Activated B cell treated with CpG ODN at 0.5 μM for 24 hours (primary cell): ENCODE data around the gene TEAD1. TPM values are rescaled to one million over a fixed set of nuclear protein-coding genes. Genes with fewer than 3 reads are reported as not detected.

Source experiments
- ATAC-seq: fragments of 200-7000 bp; cut with Tn5 transposase; one replicate; pipeline ENCODE4 v1.10.0; 2021; ENCODE audit warnings: low read depth, mild to moderate bottlenecking, moderate library complexity
- CTCF ChIA-PET: fragments of 350-600 bp; sonication (Branson Sonifier 250); formaldehyde crosslinking; loops from one replicate; lab custom pipeline; 2021; ENCODE audit warnings: antibody characterized with exemption; lab: Charles Lee
- POLR2A ChIA-PET: fragments of 350-600 bp; sonication (Branson Sonifier 250); formaldehyde crosslinking; loops from one replicate; lab custom pipeline; 2021; ENCODE audit warnings: antibody characterized with exemption; lab: Charles Lee
- DNase-seq: peaks from one replicate; pipeline ENCODE4 v3.0.0; 2022
- H3K27ac Mint-ChIP-seq: one replicate; pipeline ENCODE4 v1.8.0; 2020; ENCODE audit warnings: mixed read lengths
- H3K27me3 Mint-ChIP-seq: one replicate; pipeline ENCODE4 v1.8.0; 2021; ENCODE audit warnings: mixed read lengths
- H3K36me3 Mint-ChIP-seq: one replicate; pipeline ENCODE4 v1.8.0; 2021; ENCODE audit warnings: low read depth, mixed read lengths
- H3K4me1 Mint-ChIP-seq: one replicate; pipeline ENCODE4 v1.8.0; 2021; ENCODE audit warnings: mixed read lengths
- H3K4me3 Mint-ChIP-seq: one replicate; pipeline ENCODE4 v1.8.0; 2020; ENCODE audit warnings: mild to moderate bottlenecking, mixed read lengths
- H3K9me3 Mint-ChIP-seq: one replicate; pipeline ENCODE4 v1.8.0; 2020; ENCODE audit warnings: mixed read lengths
- intact Hi-C: fragments of 100-400 bp; cut with micrococcal nuclease; formaldehyde crosslinking; loops from one replicate; pipeline ENCODE4 v1.15.1; 2024
- total RNA-seq: library from RNA; stranded (reverse); gene quantifications from 2 replicates; pipeline ENCODE4 v1.2.3, GENCODE V29; 2022
- TF ChIP-seq, protein P1 (sequence below): fragments of 200-600 bp; IDR thresholded peaks from one replicate; pipeline ENCODE4 v1.8.0; 2022; ENCODE audit warnings: antibody characterized with exemption, mild to moderate bottlenecking

The TEAD1 gene
- total RNA-seq, 1 donor from 2014 or later = 0.07 TPM

DNA sequence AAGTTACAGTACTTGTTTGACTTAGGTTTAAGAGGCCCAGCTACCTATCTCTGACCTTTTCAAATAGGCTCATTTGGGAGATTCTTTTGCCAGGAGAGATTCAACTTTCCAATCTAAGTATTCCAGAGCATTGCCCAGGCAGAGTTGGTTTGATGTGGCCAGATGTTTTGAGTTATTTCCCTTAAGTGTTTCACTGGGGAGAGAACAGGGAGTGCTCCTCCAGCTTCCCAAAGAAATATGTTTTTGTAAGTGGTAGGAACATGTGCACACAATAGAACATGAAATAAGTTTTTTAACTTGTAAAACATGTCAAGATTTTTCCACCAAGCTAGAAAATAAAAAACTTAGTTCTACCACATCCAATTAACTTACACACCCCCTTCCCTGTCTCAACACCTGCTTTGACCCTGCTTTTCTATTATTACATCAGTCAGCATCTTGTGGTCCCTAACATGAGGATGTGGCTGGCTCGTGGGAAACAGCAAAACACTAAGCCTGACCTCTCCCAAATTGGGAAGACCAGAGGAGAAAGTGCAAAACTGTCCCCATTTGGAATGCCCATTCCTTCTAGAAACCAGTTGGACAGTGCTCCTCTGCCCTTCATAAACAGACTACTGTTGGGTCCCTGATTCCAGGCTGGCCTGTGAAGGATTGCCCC, 264.5 kb downstream of the TEAD1 start:
- Mint-ChIP-seq H3K27me3 (peaks cover 7% of the 10 kb centered on the region), H3K4me3 (no peak overlapping the region), H3K36me3 (no peaks in the 10 kb centered on the region), H3K27ac (no peak overlapping the region), H3K4me1 (no peaks in the 10 kb centered on the region), H3K9me3 (no peaks in the 10 kb centered on the region)
- no peak for ATAC-seq
- TF ChIP-seq, protein P1, sequence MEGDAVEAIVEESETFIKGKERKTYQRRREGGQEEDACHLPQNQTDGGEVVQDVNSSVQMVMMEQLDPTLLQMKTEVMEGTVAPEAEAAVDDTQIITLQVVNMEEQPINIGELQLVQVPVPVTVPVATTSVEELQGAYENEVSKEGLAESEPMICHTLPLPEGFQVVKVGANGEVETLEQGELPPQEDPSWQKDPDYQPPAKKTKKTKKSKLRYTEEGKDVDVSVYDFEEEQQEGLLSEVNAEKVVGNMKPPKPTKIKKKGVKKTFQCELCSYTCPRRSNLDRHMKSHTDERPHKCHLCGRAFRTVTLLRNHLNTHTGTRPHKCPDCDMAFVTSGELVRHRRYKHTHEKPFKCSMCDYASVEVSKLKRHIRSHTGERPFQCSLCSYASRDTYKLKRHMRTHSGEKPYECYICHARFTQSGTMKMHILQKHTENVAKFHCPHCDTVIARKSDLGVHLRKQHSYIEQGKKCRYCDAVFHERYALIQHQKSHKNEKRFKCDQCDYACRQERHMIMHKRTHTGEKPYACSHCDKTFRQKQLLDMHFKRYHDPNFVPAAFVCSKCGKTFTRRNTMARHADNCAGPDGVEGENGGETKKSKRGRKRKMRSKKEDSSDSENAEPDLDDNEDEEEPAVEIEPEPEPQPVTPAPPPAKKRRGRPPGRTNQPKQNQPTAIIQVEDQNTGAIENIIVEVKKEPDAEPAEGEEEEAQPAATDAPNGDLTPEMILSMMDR = no peak
- intact Hi-C loops = no loop called here
- POLR2A ChIA-PET = no interaction called here
- CTCF ChIA-PET = no interaction called here
- no peak for DNase-seq

DNA sequence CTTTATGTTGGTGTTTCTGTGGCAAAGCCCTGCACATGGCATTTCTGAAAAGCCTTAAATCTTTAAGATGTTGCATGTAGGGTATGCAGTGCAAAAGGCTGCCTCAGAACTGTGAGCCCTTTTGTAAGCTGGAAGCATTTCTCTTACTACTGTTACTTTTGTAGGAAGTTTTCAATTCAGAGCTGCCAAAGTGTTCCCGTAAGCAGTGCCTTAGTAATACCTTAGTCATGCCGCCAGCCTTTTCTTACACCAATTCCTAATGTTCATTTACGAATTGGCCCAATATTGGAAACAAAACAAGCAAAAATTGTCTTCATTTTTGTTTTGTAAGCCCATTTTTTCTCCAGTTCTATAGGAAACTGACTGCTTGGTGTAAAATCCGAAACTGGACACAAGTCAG, 267.4 kb downstream of the TEAD1 start:
- CTCF ChIA-PET = no interaction called here
- POLR2A ChIA-PET = no interaction called here
- H3K27me3 Mint-ChIP-seq = peaks cover 7% of the 10 kb centered on the region
- TF ChIP-seq, protein P1 = no peak
- DNase-seq = no peak
- no peak for ATAC-seq
- no peaks in the 10 kb centered on the region for H3K4me1 Mint-ChIP-seq
- H3K9me3 Mint-ChIP-seq = no peaks in the 10 kb centered on the region
- H3K36me3 Mint-ChIP-seq = no peaks in the 10 kb centered on the region
- H3K4me3 Mint-ChIP-seq = no peak overlapping the region
- H3K27ac Mint-ChIP-seq = no peak overlapping the region
- intact Hi-C loops = no loop called here

DNA sequence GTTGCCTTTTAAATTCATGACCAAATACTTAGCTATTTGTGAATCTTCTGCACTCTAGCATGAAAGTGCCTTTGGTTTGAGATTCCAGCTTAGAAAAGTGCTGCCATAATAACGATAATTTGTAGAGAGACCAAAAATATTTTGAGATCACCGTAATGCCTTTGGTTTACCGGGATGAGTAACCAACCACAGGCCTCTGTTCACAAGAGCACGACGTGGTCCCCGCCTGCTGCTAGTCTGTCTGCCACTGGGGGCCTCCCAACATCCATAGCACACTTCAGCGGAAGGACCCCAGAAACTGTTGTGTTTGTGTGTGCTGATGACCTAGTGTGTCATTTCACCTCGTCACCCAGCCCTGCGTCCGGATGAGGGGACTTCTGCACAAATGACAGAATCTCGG, 267.9 kb downstream of the TEAD1 start:
- CTCF ChIA-PET = no interaction called here
- no peak overlapping the region for H3K27ac Mint-ChIP-seq
- intact Hi-C loops = no loop called here

DNA sequence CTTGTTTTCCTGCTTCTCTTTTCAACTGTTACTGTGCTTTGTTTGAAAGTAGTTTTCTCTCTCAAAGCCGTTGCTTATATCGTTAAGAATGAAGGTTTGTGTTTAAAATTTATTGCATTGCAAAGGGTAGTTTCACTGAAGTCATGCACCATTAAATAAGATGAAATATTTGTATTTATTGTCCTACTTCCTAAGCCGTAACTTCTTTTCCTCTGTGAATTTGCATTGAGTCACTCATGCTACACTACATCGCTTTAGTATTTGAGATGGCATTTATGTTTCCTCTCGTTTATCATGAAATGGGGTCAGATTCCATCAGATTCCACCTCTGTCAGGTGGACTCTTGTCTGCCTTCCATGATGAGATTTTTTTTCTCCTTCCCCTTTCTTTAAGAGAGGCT, 269.1 kb downstream of the TEAD1 start:
- ChIA-PET POLR2A (no interaction called here), CTCF (no interaction called here)
- TF ChIP-seq, protein P1 = no peak
- Mint-ChIP-seq H3K27ac (no peak overlapping the region), H3K4me1 (no peaks in the 10 kb centered on the region), H3K27me3 (peaks cover 7% of the 10 kb centered on the region), H3K4me3 (no peak overlapping the region), H3K36me3 (no peaks in the 10 kb centered on the region), H3K9me3 (no peaks in the 10 kb centered on the region)
- ATAC-seq (no peak), DNase-seq (no peak)
- intact Hi-C loops = no loop called here

More for the DNA sequence above, 267.9 kb downstream of the TEAD1 start:
- DNase-seq (no peak), ATAC-seq (no peak)
- TF ChIP-seq, protein P1 = no peak
- H3K9me3 Mint-ChIP-seq = no peaks in the 10 kb centered on the region
- peaks cover 7% of the 10 kb centered on the region for H3K27me3 Mint-ChIP-seq
- H3K4me3 Mint-ChIP-seq = no peak overlapping the region
- no peaks in the 10 kb centered on the region for H3K36me3 Mint-ChIP-seq
- POLR2A ChIA-PET = no interaction called here
- no peaks in the 10 kb centered on the region for H3K4me1 Mint-ChIP-seq

DNA sequence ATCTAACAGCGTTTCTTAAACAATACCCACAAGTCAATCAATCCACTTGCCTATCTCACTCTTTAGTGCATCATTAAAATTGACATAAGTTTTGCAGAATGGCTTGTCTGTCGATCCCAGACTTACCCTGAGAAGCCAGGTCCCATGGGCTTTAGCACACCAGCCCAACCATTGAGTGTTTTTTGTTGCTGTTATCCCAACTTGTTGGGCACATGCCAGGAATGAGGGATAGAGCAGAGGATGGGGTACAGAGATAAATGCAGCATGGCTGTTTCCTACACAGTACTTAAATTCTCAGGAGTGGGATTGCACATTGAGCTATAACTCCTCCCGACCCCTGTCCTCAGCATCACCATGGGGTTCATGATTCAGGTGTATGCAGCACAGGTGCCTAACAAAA, 270.7 kb downstream of the TEAD1 start:
- ChIA-PET POLR2A (no interaction called here), CTCF (no interaction called here)
- intact Hi-C loops = no loop called here
- DNase-seq (no peak), ATAC-seq (no peak)
- Mint-ChIP-seq H3K4me3 (no peak overlapping the region), H3K36me3 (no peaks in the 10 kb centered on the region), H3K4me1 (no peaks in the 10 kb centered on the region), H3K27ac (no peak overlapping the region), H3K27me3 (peaks cover 11% of the 10 kb centered on the region), H3K9me3 (no peaks in the 10 kb centered on the region)
- TF ChIP-seq, protein P1 = no peak
